PFSK-1 (cell line): Measurements from ENCODE around the gene WIF1.

ENCODE experiments used
- FOXP2 ChIP-seq: optimal IDR thresholded peaks from 2 replicates; pipeline ENCODE3; 2011; ENCODE audit warnings: borderline replicate concordance, control low read depth, inconsistent platforms; ENCODE audit not compliant: insufficient read depth; ENCODE audit errors: extremely low read length, extremely low read depth
- POLR2AphosphoS5 ChIP-seq: IDR thresholded peaks from 2 replicates; pipeline ENCODE4 v1.6.1; 2012; ENCODE audit warnings: low read depth, mild to moderate bottlenecking, control low read depth, low read length, moderate library complexity
- SIN3A ChIP-seq: IDR thresholded peaks from 2 replicates; pipeline ENCODE4 v1.6.1; 2012; ENCODE audit warnings: mild to moderate bottlenecking, low read length, moderate library complexity, borderline replicate concordance; ENCODE audit not compliant: insufficient read depth
- TAF1 ChIP-seq: IDR thresholded peaks from 2 replicates; pipeline ENCODE4 v1.6.1; 2012; ENCODE audit warnings: low read length, control low read depth, borderline replicate concordance; ENCODE audit not compliant: insufficient read depth
- TF ChIP-seq, protein P1 (sequence below), 2 experiments: IDR thresholded peaks; 2 replicates each; pipeline versions ENCODE4 v1.6.1 to v1.8.0; 2011 to 2012; ENCODE audit warnings: low read depth in 2 of 2, low read length in 2 of 2, control low read depth in 1 of 2, inconsistent platforms in 1 of 2, mild to moderate bottlenecking in 1 of 2, moderate library complexity in 1 of 2; ENCODE audit not compliant: insufficient read depth in 1 of 2

Gene WIF1

DNA sequence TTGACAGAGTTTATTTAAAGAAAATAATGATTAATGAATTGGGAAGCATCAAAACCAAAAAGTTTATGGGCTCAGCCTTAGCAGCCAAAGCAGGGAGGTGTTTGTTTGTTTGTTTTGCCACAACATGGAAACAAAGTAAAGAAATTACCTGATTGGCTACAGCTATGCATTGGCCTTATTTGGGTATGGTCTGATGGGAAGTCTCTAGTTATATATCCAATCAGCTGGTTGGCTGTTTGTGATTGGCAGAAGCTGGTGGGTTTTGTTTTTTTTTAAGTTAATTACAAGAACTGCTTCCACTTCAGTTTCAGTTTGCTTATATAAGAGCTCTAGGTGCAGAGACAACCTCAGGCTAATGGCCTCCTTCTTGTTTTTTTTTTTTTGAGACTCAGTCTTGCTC lies 43.7 kb upstream of the WIF1 start:
- no peak for TF ChIP-seq SIN3A
- TF ChIP-seq, protein P1, sequence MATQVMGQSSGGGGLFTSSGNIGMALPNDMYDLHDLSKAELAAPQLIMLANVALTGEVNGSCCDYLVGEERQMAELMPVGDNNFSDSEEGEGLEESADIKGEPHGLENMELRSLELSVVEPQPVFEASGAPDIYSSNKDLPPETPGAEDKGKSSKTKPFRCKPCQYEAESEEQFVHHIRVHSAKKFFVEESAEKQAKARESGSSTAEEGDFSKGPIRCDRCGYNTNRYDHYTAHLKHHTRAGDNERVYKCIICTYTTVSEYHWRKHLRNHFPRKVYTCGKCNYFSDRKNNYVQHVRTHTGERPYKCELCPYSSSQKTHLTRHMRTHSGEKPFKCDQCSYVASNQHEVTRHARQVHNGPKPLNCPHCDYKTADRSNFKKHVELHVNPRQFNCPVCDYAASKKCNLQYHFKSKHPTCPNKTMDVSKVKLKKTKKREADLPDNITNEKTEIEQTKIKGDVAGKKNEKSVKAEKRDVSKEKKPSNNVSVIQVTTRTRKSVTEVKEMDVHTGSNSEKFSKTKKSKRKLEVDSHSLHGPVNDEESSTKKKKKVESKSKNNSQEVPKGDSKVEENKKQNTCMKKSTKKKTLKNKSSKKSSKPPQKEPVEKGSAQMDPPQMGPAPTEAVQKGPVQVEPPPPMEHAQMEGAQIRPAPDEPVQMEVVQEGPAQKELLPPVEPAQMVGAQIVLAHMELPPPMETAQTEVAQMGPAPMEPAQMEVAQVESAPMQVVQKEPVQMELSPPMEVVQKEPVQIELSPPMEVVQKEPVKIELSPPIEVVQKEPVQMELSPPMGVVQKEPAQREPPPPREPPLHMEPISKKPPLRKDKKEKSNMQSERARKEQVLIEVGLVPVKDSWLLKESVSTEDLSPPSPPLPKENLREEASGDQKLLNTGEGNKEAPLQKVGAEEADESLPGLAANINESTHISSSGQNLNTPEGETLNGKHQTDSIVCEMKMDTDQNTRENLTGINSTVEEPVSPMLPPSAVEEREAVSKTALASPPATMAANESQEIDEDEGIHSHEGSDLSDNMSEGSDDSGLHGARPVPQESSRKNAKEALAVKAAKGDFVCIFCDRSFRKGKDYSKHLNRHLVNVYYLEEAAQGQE (IDR thresholded peaks at IDR 0.05; ENCODE audit: insufficient read depth in 1 of 2, low read depth in 2 of 2, low read length in 2 of 2): no peak

DNA sequence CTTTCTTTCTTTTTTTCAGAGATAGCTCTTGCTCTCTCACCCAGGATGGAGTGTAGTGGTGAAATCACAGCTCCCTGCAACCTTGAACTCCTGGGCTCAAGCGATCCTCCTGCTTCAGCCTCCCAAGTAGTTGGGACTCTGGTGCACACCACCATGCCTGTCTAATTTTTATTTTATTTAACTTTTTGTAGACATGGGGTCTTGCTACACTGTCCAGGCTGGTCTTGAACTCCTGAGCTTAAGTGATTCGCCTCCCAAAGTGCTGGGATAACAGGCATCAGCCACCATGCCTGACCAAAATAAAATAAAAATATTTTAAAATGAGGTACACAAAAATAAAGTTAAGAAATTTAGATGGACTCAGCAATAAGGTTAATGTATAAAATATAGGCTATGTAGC lies 43.1 kb upstream of the WIF1 start:
- TF ChIP-seq, protein P1 (IDR thresholded peaks at IDR 0.05; ENCODE audit: insufficient read depth in 1 of 2, low read depth in 2 of 2, low read length in 2 of 2): no peak
- TF ChIP-seq SIN3A (no peak), POLR2AphosphoS5 (no peak), FOXP2 (no peak), TAF1 (no peak)

DNA sequence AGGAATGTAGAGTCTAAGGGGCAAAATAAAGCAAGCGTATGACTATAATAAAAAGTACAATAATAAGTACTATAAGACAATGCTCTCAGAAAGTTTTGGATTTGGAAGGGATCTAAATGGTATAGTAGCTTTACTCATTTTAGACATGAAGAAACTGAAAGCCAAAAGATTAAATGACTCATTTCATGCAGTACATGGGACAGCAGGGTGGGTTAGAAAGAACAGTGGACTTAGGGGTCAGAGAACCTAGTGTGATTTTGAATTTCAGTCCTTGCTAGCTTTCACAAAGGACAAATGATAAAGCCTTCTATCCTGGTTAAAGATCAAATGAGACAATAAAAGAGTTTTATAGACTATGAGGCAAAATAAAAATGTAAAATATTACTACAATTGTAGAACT lies 41.5 kb upstream of the WIF1 start:
- TF ChIP-seq POLR2AphosphoS5 (no peak), FOXP2 (no peak), TAF1 (no peak), SIN3A (no peak)
- TF ChIP-seq, protein P1 (IDR thresholded peaks at IDR 0.05; ENCODE audit: insufficient read depth in 1 of 2, low read depth in 2 of 2, low read length in 2 of 2): no peak

DNA sequence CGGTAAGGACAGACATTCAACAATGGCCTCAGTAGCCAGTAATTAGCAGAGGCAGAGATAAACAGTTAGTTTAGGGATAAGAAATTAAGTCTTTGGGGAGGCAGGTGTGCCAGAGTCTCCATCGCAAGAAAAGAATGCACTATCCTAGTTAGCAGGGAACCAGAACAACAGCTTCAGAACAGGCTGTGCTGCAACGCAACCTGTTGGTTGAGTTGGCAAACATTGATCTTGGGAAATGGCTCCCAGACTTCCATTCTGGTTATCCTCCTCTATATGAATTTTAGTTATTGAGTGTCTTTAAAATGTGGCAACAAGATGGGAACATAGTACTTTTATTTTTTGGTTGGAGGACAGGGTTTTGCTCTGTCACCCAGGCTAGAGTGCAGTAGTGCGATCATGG lies 36.0 kb upstream of the WIF1 start:
- TF ChIP-seq, protein P1 (IDR thresholded peaks at IDR 0.05; ENCODE audit: insufficient read depth in 1 of 2, low read depth in 2 of 2, low read length in 2 of 2): no peak
- no peak for TF ChIP-seq SIN3A
- TF ChIP-seq POLR2AphosphoS5: no peak
- TF ChIP-seq FOXP2: no peak
- no peak for TF ChIP-seq TAF1

DNA sequence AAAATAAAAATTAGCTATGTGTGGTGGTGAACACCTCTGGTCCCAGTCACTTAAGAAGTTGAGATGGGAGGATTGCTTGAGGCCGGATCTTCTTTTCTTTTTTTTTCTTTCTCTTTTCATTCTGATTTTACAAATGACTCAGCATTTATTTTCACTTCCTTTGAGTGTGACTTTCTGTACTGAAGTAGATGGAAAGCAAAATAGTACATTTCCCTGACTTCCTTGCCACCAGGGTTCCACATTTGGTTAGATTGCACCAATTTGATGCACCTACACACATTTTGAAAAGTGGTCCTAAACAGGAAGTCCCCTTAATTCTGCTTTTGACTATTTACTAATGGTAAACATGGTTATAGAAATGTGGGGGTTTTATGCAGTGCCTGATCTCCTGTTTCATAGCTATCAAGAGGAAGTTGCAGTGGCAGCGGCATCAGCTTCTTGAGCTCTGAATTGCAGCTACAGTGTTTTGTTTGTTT lies 35.3 kb upstream of the WIF1 start:
- no peak for TF ChIP-seq FOXP2
- no peak for TF ChIP-seq SIN3A
- TF ChIP-seq, protein P1 (IDR thresholded peaks at IDR 0.05; ENCODE audit: insufficient read depth in 1 of 2, low read depth in 2 of 2, low read length in 2 of 2): no peak
- no peak for TF ChIP-seq TAF1
